Keratinocyte (primary cell): ENCODE measurements around the gene NR2C1. TPM values are rescaled to one million over a fixed set of nuclear protein-coding genes. Genes with fewer than 3 reads are reported as not detected.

Source experiments
- DNase-seq: peaks from one replicate; pipeline ENCODE4 v3.0.0-alpha.2; 2011; ENCODE audit warnings: low read depth, missing footprints, low spot score
- FAIRE-seq: peaks from 2 replicates; lab custom pipeline; 2011; peaks lifted over from hg19 to GRCh38; lab: Jason Lieb, UNC
- H2AFZ ChIP-seq: 2 replicates; pipeline ENCODE4 v1.6.0; 2012; ENCODE audit warnings: low read length, control low read depth, inconsistent platforms; ENCODE audit not compliant: control insufficient read depth
- H3K27ac ChIP-seq: 2 replicates; pipeline ENCODE4 v1.5.1; 2011; ENCODE audit warnings: low read length; ENCODE audit not compliant: control insufficient read depth, insufficient read depth
- H3K27me3 ChIP-seq: 3 replicates; pipeline ENCODE4 v1.6.0; 2011; ENCODE audit warnings: low read length; ENCODE audit not compliant: control insufficient read depth, insufficient read depth; ENCODE audit errors: extremely low read depth
- H3K36me3 ChIP-seq, 2 experiments: 2 replicates in 1 of 2; 3 replicates in 1 of 2; pipeline ENCODE4 v1.5.1; 2011; ENCODE audit warnings: low read length in 2 of 2, mild to moderate bottlenecking in 1 of 2; ENCODE audit not compliant: control insufficient read depth in 2 of 2, insufficient read depth in 2 of 2; ENCODE audit errors: extremely low read depth in 1 of 2
- H3K4me1 ChIP-seq: 3 replicates; pipeline ENCODE4 v1.5.1; 2011; ENCODE audit warnings: low read length; ENCODE audit not compliant: control insufficient read depth, insufficient read depth; ENCODE audit errors: extremely low read depth
- H3K4me2 ChIP-seq: 3 replicates; pipeline ENCODE4 v1.6.0; 2011; ENCODE audit warnings: low read depth, low read length; ENCODE audit not compliant: control insufficient read depth, insufficient read depth; ENCODE audit errors: extremely low read depth
- H3K4me3 ChIP-seq, 3 experiments: fragments of 200-600 bp in 1 of 3; sonication (generic) in 1 of 3; 2 replicates in 2 of 3; 3 replicates in 1 of 3; pipeline ENCODE4 v1.5.1; 2011 to 2016; ENCODE audit warnings: low read length in 3 of 3, mild to moderate bottlenecking in 3 of 3, control low read depth in 2 of 3, inconsistent platforms in 1 of 3, low read depth in 1 of 3, mixed read lengths in 1 of 3, mixed run types in 1 of 3, moderate library complexity in 1 of 3; ENCODE audit not compliant: control insufficient read depth in 2 of 3, insufficient read depth in 2 of 3; ENCODE audit errors: extremely low read depth in 1 of 3
- H3K79me2 ChIP-seq: 2 replicates; pipeline ENCODE4 v1.6.0; 2012; ENCODE audit warnings: low read length; ENCODE audit not compliant: control insufficient read depth, insufficient read depth
- H3K9ac ChIP-seq: 3 replicates; pipeline ENCODE4 v1.6.0; 2011; ENCODE audit warnings: low read length; ENCODE audit not compliant: control insufficient read depth, insufficient read depth; ENCODE audit errors: extremely low read depth
- H3K9me1 ChIP-seq: 3 replicates; pipeline ENCODE4 v1.6.0; 2011; ENCODE audit warnings: low read length; ENCODE audit not compliant: control insufficient read depth, insufficient read depth; ENCODE audit errors: extremely low read depth
- H3K9me3 ChIP-seq: 2 replicates; pipeline ENCODE4 v1.5.1; 2012; ENCODE audit warnings: low read depth, low read length; ENCODE audit not compliant: control insufficient read depth
- H4K20me1 ChIP-seq: 3 replicates; pipeline ENCODE4 v1.6.0; 2011; ENCODE audit warnings: low read length; ENCODE audit not compliant: control insufficient read depth, insufficient read depth; ENCODE audit errors: extremely low read depth
- EZH2 ChIP-seq: IDR thresholded peaks from one replicate; pipeline ENCODE4 v1.6.1; 2012; ENCODE audit warnings: inconsistent platforms, mild to moderate bottlenecking, low read length, moderate library complexity
- dilution Hi-C: fragments of 300-500 bp; cut with MboI; formaldehyde crosslinking; loops from one replicate; pipeline ENCODE4 v1.7.0; 2020; ENCODE audit warnings: low sequenced_read_pairs; ENCODE audit not compliant: extremely low pct_ligation_motif_present
- polyA plus RNA-seq, 5 experiments: library from polyadenylated mRNA; depleted of rRNA in 3 of 5; stranded (reverse) in 3 of 5; stranded (forward) in 1 of 5; unstranded in 1 of 5; fragments of >200 nt; gene quantifications; 1 replicate in 1 of 5; 2 replicates in 3 of 5; 3 replicates in 1 of 5; pipeline versions ENCODE4 v1.2.1 to v1.2.3, GENCODE V29; 2011 to 2012; ENCODE audit warnings: missing spikeins in 2 of 5, low read depth in 1 of 5, low replicate concordance in 1 of 5
- TF ChIP-seq, protein P1 (sequence below), 3 experiments: IDR thresholded peaks in 1 of 3; conservative IDR thresholded peaks in 1 of 3; optimal IDR thresholded peaks in 1 of 3; 2 replicates in 2 of 3; 3 replicates in 1 of 3; pipeline versions ENCODE3 to v1.5.1; 2011; ENCODE audit warnings: low read length in 3 of 3, mild to moderate bottlenecking in 3 of 3, moderate library complexity in 2 of 3, control low read depth in 1 of 3, inconsistent platforms in 1 of 3; ENCODE audit not compliant: insufficient read depth in 2 of 3; ENCODE audit errors: extremely low read depth in 1 of 3

NR2C1 gene
- polyA plus RNA-seq, 1 donor (not counting 4 experiments of a cell fraction or from before 2014, with no cell fraction given): 32.0 TPM

DNA sequence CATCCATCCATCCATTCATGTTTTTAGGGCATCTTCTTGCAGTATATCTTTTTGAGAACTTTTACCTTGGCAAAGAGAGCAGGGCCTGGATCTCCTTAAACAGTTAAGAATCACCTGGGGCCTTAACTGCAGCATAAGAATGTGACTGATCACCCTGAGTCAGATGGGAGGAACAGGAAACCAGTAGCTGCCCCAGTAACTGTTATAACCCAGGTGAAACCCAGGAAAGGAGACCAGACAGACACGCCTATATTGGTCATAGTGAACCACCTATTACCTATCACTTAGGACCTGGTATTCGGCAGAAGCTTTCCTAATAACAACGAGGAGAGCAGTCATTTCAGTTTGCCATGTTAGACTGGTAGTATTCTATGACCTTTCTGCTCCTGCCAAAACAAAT, 43.4 kb upstream of the NR2C1 start:
- Histone ChIP-seq H3K79me2 (peaks cover 37% of the 10 kb centered on the region), H3K4me2 (peak overlapping the region; percentile 99), H3K27ac (peak overlapping the region; percentile 99), H3K9me3 (no peaks in the 10 kb centered on the region), H3K36me3 (peaks cover 8 to 18% of the 10 kb centered on the region in 2 experiments), H3K4me3 (peak overlapping the region; percentile 54 to 94 (median 87)), H2AFZ (no peak overlapping the region), H3K4me1 (peaks cover 51% of the 10 kb centered on the region), H3K9me1 (no peaks in the 10 kb centered on the region), H3K27me3 (no peaks in the 10 kb centered on the region), H4K20me1 (no peaks in the 10 kb centered on the region), H3K9ac (peak overlapping the region; percentile 93)
- FAIRE-seq (peak; percentile 85), DNase-seq (peak; percentile 91)
- dilution Hi-C loops: no loop called here
- TF ChIP-seq EZH2: no peak
- TF ChIP-seq, protein P1, sequence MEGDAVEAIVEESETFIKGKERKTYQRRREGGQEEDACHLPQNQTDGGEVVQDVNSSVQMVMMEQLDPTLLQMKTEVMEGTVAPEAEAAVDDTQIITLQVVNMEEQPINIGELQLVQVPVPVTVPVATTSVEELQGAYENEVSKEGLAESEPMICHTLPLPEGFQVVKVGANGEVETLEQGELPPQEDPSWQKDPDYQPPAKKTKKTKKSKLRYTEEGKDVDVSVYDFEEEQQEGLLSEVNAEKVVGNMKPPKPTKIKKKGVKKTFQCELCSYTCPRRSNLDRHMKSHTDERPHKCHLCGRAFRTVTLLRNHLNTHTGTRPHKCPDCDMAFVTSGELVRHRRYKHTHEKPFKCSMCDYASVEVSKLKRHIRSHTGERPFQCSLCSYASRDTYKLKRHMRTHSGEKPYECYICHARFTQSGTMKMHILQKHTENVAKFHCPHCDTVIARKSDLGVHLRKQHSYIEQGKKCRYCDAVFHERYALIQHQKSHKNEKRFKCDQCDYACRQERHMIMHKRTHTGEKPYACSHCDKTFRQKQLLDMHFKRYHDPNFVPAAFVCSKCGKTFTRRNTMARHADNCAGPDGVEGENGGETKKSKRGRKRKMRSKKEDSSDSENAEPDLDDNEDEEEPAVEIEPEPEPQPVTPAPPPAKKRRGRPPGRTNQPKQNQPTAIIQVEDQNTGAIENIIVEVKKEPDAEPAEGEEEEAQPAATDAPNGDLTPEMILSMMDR (optimal IDR thresholded peaks at IDR 0.05 in 1 of 3, IDR thresholded peaks at IDR 0.05 in 1 of 3, conservative IDR thresholded peaks at IDR 0.05 in 1 of 3; ENCODE audit: extremely low read depth in 1 of 3, insufficient read depth in 2 of 3, low read length in 3 of 3): no peak

DNA sequence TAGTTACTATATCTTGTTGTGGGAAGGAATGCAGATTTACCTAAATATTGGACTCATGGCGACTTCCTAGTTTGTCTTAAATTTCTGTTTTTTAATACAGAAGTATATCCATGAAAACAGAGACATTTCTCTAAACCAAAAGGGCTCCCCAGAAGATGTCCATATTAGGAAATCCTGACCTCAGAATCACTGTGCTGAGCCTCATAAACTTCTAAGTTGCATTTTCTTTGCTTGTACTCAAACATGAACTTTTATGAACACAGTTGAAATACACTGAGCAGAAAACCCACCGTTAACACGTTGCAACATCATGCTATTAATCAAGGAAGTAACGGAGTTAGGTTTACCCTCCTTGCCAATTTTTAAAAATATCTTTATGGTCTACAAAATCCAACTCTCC, 42.9 kb upstream of the NR2C1 start:
- Histone ChIP-seq H3K4me2 (peak overlapping the region; percentile 99), H4K20me1 (no peaks in the 10 kb centered on the region), H3K27me3 (no peaks in the 10 kb centered on the region), H2AFZ (no peak overlapping the region), H3K4me1 (peaks cover 51% of the 10 kb centered on the region), H3K4me3 (peak overlapping the region; percentile 54 to 94 (median 87)), H3K9me3 (no peaks in the 10 kb centered on the region), H3K27ac (peak overlapping the region; percentile 99), H3K9me1 (no peaks in the 10 kb centered on the region), H3K79me2 (peaks cover 38% of the 10 kb centered on the region), H3K36me3 (peaks cover 10 to 18% of the 10 kb centered on the region in 2 experiments), H3K9ac (peak overlapping the region; percentile 93)
- DNase-seq: no peak
- TF ChIP-seq EZH2: no peak
- TF ChIP-seq, protein P1 (optimal IDR thresholded peaks at IDR 0.05 in 1 of 3, IDR thresholded peaks at IDR 0.05 in 1 of 3, conservative IDR thresholded peaks at IDR 0.05 in 1 of 3; ENCODE audit: extremely low read depth in 1 of 3, insufficient read depth in 2 of 3, low read length in 3 of 3): no peak
- dilution Hi-C loops: no loop called here
- FAIRE-seq: no peak
